SK-N-SH (cell line): Measurements from ENCODE around the gene ZNF469. TPM values are rescaled to one million over a fixed set of nuclear protein-coding genes. Genes with fewer than 3 reads are reported as not detected.

Experiments used
- CTCF ChIA-PET: fragments of 300-600, 350-600 bp; formaldehyde crosslinking; extraction: SDS; loops from one replicate; lab custom pipeline; 2021; lab: Yijun Ruan, JAX
- POLR2A ChIA-PET: fragments of 350-600 bp; sonication (Branson Sonifier 250); formaldehyde crosslinking; extraction: SDS; loops from one replicate; lab custom pipeline; 2020; ENCODE audit warnings: antibody characterized with exemption, inconsistent platforms; lab: Yijun Ruan, JAX
- DNase-seq: peaks from one replicate; pipeline ENCODE4 v3.0.0; 2012
- H2AFZ ChIP-seq: fragments of 200-600 bp; sonication (generic); 2 replicates; pipeline ENCODE4 v1.8.1; 2016; ENCODE audit warnings: antibody characterized with exemption, mild to moderate bottlenecking, low read depth
- H3F3A ChIP-seq: fragments of 200-600 bp; sonication (generic); replicated peaks from 2 replicates; pipeline ENCODE3; 2016; ENCODE audit warnings: antibody characterized with exemption, mild to moderate bottlenecking; ENCODE audit not compliant: insufficient read depth
- H3K27ac ChIP-seq, 2 experiments: fragments of 200-500 bp in 1 of 2; fragments of 200-600 bp in 1 of 2; sonication (Bioruptor generic) in 1 of 2; sonication (generic), shearing (Covaris generic) in 1 of 2; 2 replicates each; pipeline versions ENCODE4 v1.5.1 to v1.6.1; 2014 to 2016; ENCODE audit warnings: low read depth in 2 of 2, inconsistent platforms in 1 of 2, low read length in 1 of 2, mild to moderate bottlenecking in 1 of 2, mixed read lengths in 1 of 2
- H3K27me3 ChIP-seq: fragments of 200-600 bp; sonication (generic), shearing (Covaris generic); 2 replicates; pipeline ENCODE4 v1.6.1; 2016; ENCODE audit warnings: mixed run types; ENCODE audit not compliant: insufficient read depth
- H3K36me3 ChIP-seq, 2 experiments: fragments of 200-500 bp in 1 of 2; fragments of 200-600 bp in 1 of 2; sonication (Bioruptor generic) in 1 of 2; sonication (generic) in 1 of 2; replicated peaks in 1 of 2; 2 replicates each; pipeline versions ENCODE3 to v1.5.1; 2014 to 2016; ENCODE audit warnings: low read length in 1 of 2, mild to moderate bottlenecking in 1 of 2; ENCODE audit not compliant: insufficient read depth in 2 of 2, control insufficient read depth in 1 of 2
- H3K4me1 ChIP-seq, 2 experiments: fragments of 200-500 bp in 1 of 2; fragments of 200-600 bp in 1 of 2; sonication (Bioruptor generic) in 1 of 2; sonication (generic), shearing (Covaris generic) in 1 of 2; 2 replicates each; pipeline versions ENCODE4 v1.5.1 to v1.6.1; 2014 to 2016; ENCODE audit warnings: low read depth in 1 of 2, low read length in 1 of 2, mixed run types in 1 of 2; ENCODE audit not compliant: insufficient read depth in 2 of 2, control insufficient read depth in 1 of 2
- H3K4me2 ChIP-seq: fragments of 200-600 bp; sonication (generic), shearing (Covaris generic); 2 replicates; pipeline ENCODE4 v1.6.1; 2017; ENCODE audit warnings: mixed run types
- H3K4me3 ChIP-seq, 2 experiments: fragments of 200-500 bp in 1 of 2; fragments of 200-600 bp in 1 of 2; sonication (Bioruptor generic) in 1 of 2; sonication (generic), shearing (Covaris generic) in 1 of 2; 2 replicates each; pipeline versions ENCODE4 v1.5.1 to v1.8.1; 2014 to 2016; ENCODE audit warnings: low read depth in 2 of 2, inconsistent platforms in 1 of 2, low read length in 1 of 2, mild to moderate bottlenecking in 1 of 2, mixed read lengths in 1 of 2, moderate library complexity in 1 of 2
- H3K79me2 ChIP-seq: fragments of 200-600 bp; sonication (generic); 2 replicates; pipeline ENCODE4 v1.8.1; 2017; ENCODE audit warnings: mild to moderate bottlenecking; ENCODE audit not compliant: insufficient read depth
- H3K9ac ChIP-seq: fragments of 200-600 bp; sonication (generic); 2 replicates; pipeline ENCODE4 v1.6.1; 2017; ENCODE audit warnings: mixed run types
- H3K9me2 ChIP-seq: fragments of 200-600 bp; sonication (generic); 2 replicates; pipeline ENCODE4 v1.6.1; 2017; ENCODE audit warnings: mixed run types
- H3K9me3 ChIP-seq: fragments of 200-600 bp; sonication (generic); 2 replicates; pipeline ENCODE4 v1.6.1; 2017; ENCODE audit warnings: mixed run types, mild to moderate bottlenecking, moderate library complexity
- H4K20me1 ChIP-seq: fragments of 200-600 bp; sonication (generic); 2 replicates; pipeline ENCODE4 v1.6.1; 2017; ENCODE audit warnings: mild to moderate bottlenecking, mixed run types; ENCODE audit not compliant: insufficient read depth
- CTCF ChIP-seq: fragments of 200-600 bp; sonication (generic); IDR thresholded peaks from 2 replicates; pipeline ENCODE4 v1.6.1; 2017; ENCODE audit warnings: antibody characterized with exemption, mild to moderate bottlenecking, moderate library complexity
- EZH2phosphoT487 ChIP-seq: fragments of 200-600 bp; sonication (generic); IDR thresholded peaks from 2 replicates; pipeline ENCODE4 v1.6.1; 2017; ENCODE audit warnings: low read depth, mixed run types, mild to moderate bottlenecking, antibody characterized with exemption, moderate library complexity, borderline replicate concordance
- FOXJ3 ChIP-seq: sonication (generic); formaldehyde crosslinking; IDR thresholded peaks from 2 replicates; pipeline ENCODE4 v1.5.1; 2020; ENCODE audit warnings: mild to moderate bottlenecking, missing genetic modification reagents
- GATA2 ChIP-seq: sonication (generic); formaldehyde crosslinking; IDR thresholded peaks from 2 replicates; pipeline ENCODE4 v1.5.0; 2020; ENCODE audit warnings: mild to moderate bottlenecking, missing genetic modification reagents
- IRF3 ChIP-seq: fragments of 150-350 bp; IDR thresholded peaks from 2 replicates; pipeline ENCODE4 v1.6.1; 2016; ENCODE audit warnings: mild to moderate bottlenecking, low read depth, low read length
- NRF1 ChIP-seq: IDR thresholded peaks from 2 replicates; pipeline ENCODE4 v1.6.1; 2012; ENCODE audit warnings: low read depth, mild to moderate bottlenecking, low read length
- RAD21 ChIP-seq: IDR thresholded peaks from 2 replicates; pipeline ENCODE4 v1.6.1; 2012; ENCODE audit warnings: mild to moderate bottlenecking, low read length
- REST ChIP-seq: IDR thresholded peaks from 2 replicates; pipeline ENCODE4 v1.6.1; 2012; ENCODE audit warnings: mild to moderate bottlenecking, low read depth, low read length, moderate library complexity
- SIN3A ChIP-seq: IDR thresholded peaks from 2 replicates; pipeline ENCODE4 v1.6.1; 2012; ENCODE audit warnings: low read depth, mild to moderate bottlenecking, low read length, moderate library complexity, borderline replicate concordance
- SMC3 ChIP-seq: IDR thresholded peaks from 2 replicates; pipeline ENCODE4 v1.6.1; 2012; ENCODE audit warnings: low read depth, low read length, improper control_type of control experiment
- TAF1 ChIP-seq: IDR thresholded peaks from 2 replicates; pipeline ENCODE4 v1.6.1; 2012; ENCODE audit warnings: low read depth, mild to moderate bottlenecking, low read length, moderate library complexity, borderline replicate concordance
- TCF12 ChIP-seq: IDR thresholded peaks from 2 replicates; pipeline ENCODE4 v1.4.0; 2012
- TEAD4 ChIP-seq: IDR thresholded peaks from 2 replicates; pipeline ENCODE4 v1.4.0; 2012; ENCODE audit warnings: mild to moderate bottlenecking, borderline replicate concordance; ENCODE audit not compliant: insufficient read depth
- YY1 ChIP-seq: IDR thresholded peaks from 2 replicates; pipeline ENCODE4 v1.4.0; 2012; ENCODE audit warnings: low read depth, mild to moderate bottlenecking
- WGBS: methylation state at CpG from one replicate; pipeline ENCODE4 v1.1.6; 2017; ENCODE audit warnings: low lambda C conversion rate; 5-methylcytosine and 5-hydroxymethylcytosine counted together
- polyA plus RNA-seq, 3 experiments: library from polyadenylated mRNA; depleted of rRNA; stranded (reverse); fragments of >200 nt; gene quantifications; 2 replicates each; pipeline ENCODE4 v1.2.3, GENCODE V29; 2012
- TF ChIP-seq, protein P1 (sequence below): IDR thresholded peaks from 2 replicates; pipeline ENCODE4 v1.4.0; 2012; ENCODE audit warnings: low read depth, borderline replicate concordance

ZNF469 gene
- polyA plus RNA-seq, 1 of the 3 experiments (the other 2 are of a cell fraction): 0.56 TPM

DNA sequence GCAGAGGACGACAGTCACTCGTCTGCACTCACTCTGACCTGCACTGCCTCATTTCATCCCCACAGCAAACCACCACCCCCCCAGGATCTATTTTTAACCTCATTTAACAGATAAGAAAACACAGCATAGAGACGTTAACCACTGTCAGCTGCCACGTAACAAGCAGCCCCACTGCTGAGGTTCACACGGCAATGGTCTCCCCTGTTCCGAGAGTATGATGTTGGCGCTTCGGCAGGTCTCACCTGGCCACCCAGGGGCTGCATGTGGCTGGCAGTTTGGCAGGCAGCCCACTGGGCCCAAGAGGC lies 16.1 kb downstream of the ZNF469 start (continued):
- TF ChIP-seq REST (no peak), SIN3A (no peak), TCF12 (no peak), YY1 (no peak), CTCF (no peak), GATA2 (CRISPR knock-in tag) (no peak)

GRCh38 chr16:88400186-88400585 lies 17.4 kb downstream of the ZNF469 start:
- CTCF ChIA-PET: interaction anchor here (1.0 to 1.5 kb wide), 2 partner anchors 11 to 16 kb away, joined by 4 read pairs; no protein-coding TSS in a partner anchor
- H3K4me3 ChIP-seq: no peak overlapping the region
- no peaks in the 10 kb centered on the region for H3F3A ChIP-seq
- no peaks in the 10 kb centered on the region; the same call in 1 of the 2 replicates for H3K79me2 ChIP-seq
- no peaks in the 10 kb centered on the region for H3K27me3 ChIP-seq
- no peaks in the 10 kb centered on the region for H3K9me2 ChIP-seq
- H3K36me3 ChIP-seq: no peaks in the 10 kb centered on the region
- POLR2A ChIA-PET: no interaction called here
- no peak overlapping the region for H3K9ac ChIP-seq
- H2AFZ ChIP-seq: no peak overlapping the region
- H3K4me2 ChIP-seq: no peak overlapping the region
- peaks cover 0 to 22% of the 10 kb centered on the region in 2 experiments; a peak in 1 of 4 replicates for H3K4me1 ChIP-seq
- no peaks in the 10 kb centered on the region for H3K9me3 ChIP-seq
- 0 out of 2 replicates have a peak, but pooled peaks cover 15% of the 10 kb centered on the region for H4K20me1 ChIP-seq
- no peak overlapping the region for H3K27ac ChIP-seq
- 100% methylated on average over 4 of the region's 9 CpGs for WGBS
- no peak for DNase-seq
- TF ChIP-seq RAD21: no peak
- TF ChIP-seq YY1: no peak
- TF ChIP-seq SMC3: no peak
- no peak for TF ChIP-seq IRF3
- no peak for TF ChIP-seq TAF1
- no peak for TF ChIP-seq FOXJ3 (CRISPR knock-in tag)
- no peak for TF ChIP-seq CTCF
- TF ChIP-seq NRF1: no peak
- TF ChIP-seq, protein P1, sequence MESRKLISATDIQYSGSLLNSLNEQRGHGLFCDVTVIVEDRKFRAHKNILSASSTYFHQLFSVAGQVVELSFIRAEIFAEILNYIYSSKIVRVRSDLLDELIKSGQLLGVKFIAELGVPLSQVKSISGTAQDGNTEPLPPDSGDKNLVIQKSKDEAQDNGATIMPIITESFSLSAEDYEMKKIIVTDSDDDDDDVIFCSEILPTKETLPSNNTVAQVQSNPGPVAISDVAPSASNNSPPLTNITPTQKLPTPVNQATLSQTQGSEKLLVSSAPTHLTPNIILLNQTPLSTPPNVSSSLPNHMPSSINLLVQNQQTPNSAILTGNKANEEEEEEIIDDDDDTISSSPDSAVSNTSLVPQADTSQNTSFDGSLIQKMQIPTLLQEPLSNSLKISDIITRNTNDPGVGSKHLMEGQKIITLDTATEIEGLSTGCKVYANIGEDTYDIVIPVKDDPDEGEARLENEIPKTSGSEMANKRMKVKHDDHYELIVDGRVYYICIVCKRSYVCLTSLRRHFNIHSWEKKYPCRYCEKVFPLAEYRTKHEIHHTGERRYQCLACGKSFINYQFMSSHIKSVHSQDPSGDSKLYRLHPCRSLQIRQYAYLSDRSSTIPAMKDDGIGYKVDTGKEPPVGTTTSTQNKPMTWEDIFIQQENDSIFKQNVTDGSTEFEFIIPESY: no peak
- no peak for TF ChIP-seq REST
- TF ChIP-seq EZH2phosphoT487: no peak
- TF ChIP-seq TEAD4: no peak
